ENCODE data around the gene LCN10. TPM values are rescaled to one million over a fixed set of nuclear protein-coding genes. Genes with fewer than 3 reads are reported as not detected.

LCN10 gene
- total RNA-seq, 1 experiment from 2014 or later: not detected

GRCh38 chr9:136765041-136765440 is 22.3 kb upstream of the LCN10 start:
- intact Hi-C loops (cut with micrococcal nuclease): no loop called here
- TF ChIP-seq EZH2phosphoT487 (IDR thresholded peaks at IDR 0.05; ENCODE audit: borderline replicate concordance, low read length) (no peak), CTCF (conservative IDR thresholded peaks at IDR 0.05; ENCODE audit: low read depth, low read length) (no peak), EZH2 (IDR thresholded peaks at IDR 0.05; ENCODE audit: low read length, unreplicated experiment) (no peak)
- no peaks in the 10 kb centered on the region; the same call in 1 of the 2 replicates for H3K27me3 ChIP-seq (ENCODE audit: low read length)
- no peaks in the 10 kb centered on the region for H3K36me3 ChIP-seq (ENCODE audit: low read depth, low read length)
- DNase-seq (no peak), ATAC-seq (no peak)
- POLR2A ChIA-PET (ENCODE audit: unreplicated experiment): no interaction called here
- no TSS peak for BruUV-seq (replicated peaks)
- no peaks in the 10 kb centered on the region for H3K9me2 ChIP-seq (replicated peaks; ENCODE audit: low read length)
- peaks cover 3% of the 10 kb centered on the region; the same call in 1 of the 2 replicates for H3K4me1 ChIP-seq (ENCODE audit: insufficient read depth, low read length)
- H3K4me3 ChIP-seq (ENCODE audit: low read length): no peak overlapping the region
- H4K20me1 ChIP-seq (ENCODE audit: low read length): no peaks in the 10 kb centered on the region
- no peak overlapping the region for H3K9ac ChIP-seq (ENCODE audit: low read length)
- H3F3A ChIP-seq (ENCODE audit: low read length, unreplicated experiment): no peaks in the 10 kb centered on the region
- no peaks in the 10 kb centered on the region for H3K9me3 ChIP-seq (ENCODE audit: low read length)
- no peak overlapping the region for H3K4me2 ChIP-seq (ENCODE audit: low read length)
- CTCF ChIA-PET: no interaction called here
- H3K27ac ChIP-seq (ENCODE audit: low read length): no peak overlapping the region
- no peak overlapping the region for H2AFZ ChIP-seq (ENCODE audit: low read length)
- H3K79me2 ChIP-seq (ENCODE audit: low read length): no peaks in the 10 kb centered on the region

- no peak within 1 kb of the TSS for H2AFZ ChIP-seq (ENCODE audit: low read length)
- ATAC-seq (no peak), DNase-seq (no peak)
- no peaks in the 10 kb centered on the region for H3K9me2 ChIP-seq (replicated peaks; ENCODE audit: low read length)
- H3K4me3 ChIP-seq (ENCODE audit: low read length): no peak within 1 kb of the TSS
- H3K36me3 ChIP-seq (ENCODE audit: low read depth, low read length): no peaks in the 10 kb centered on the region
- no peaks in the 10 kb centered on the region for H3F3A ChIP-seq (ENCODE audit: low read length, unreplicated experiment)
- intact Hi-C loops (cut with micrococcal nuclease): no loop called here
- BruUV-seq (replicated peaks): no TSS peak
- H4K20me1 ChIP-seq (ENCODE audit: low read length): no peaks in the 10 kb centered on the region
- no peak for TF ChIP-seq CTCF (conservative IDR thresholded peaks at IDR 0.05; ENCODE audit: low read depth, low read length)
- no peak for TF ChIP-seq EZH2phosphoT487 (IDR thresholded peaks at IDR 0.05; ENCODE audit: borderline replicate concordance, low read length)
- TF ChIP-seq EZH2 (IDR thresholded peaks at IDR 0.05; ENCODE audit: low read length, unreplicated experiment): no peak
- no peak within 1 kb of the TSS for H3K9ac ChIP-seq (ENCODE audit: low read length)
- no peaks in the 10 kb centered on the region; the same call in 1 of the 2 replicates for H3K27me3 ChIP-seq (ENCODE audit: low read length)
- no peaks in the 10 kb centered on the region for H3K9me3 ChIP-seq (ENCODE audit: low read length)
- CTCF ChIA-PET: no interaction called here
- peaks cover 3% of the 10 kb centered on the region; the same call in 1 of the 2 replicates for H3K4me1 ChIP-seq (ENCODE audit: insufficient read depth, low read length)
- no peak within 1 kb of the TSS for H3K27ac ChIP-seq (ENCODE audit: low read length)
- POLR2A ChIA-PET (ENCODE audit: unreplicated experiment): no interaction called here
- no peak within 1 kb of the TSS for H3K4me2 ChIP-seq (ENCODE audit: low read length)
- H3K79me2 ChIP-seq (ENCODE audit: low read length): no peaks in the 10 kb centered on the region
These were observed 21.7 kb upstream of the LCN10 start, which contains the start of gene LCN15 for GRCh38 chr9:136764301-136764891. Gene LCN15 (minus strand): TSS chr9:136764518. CDS start chr9:136764488, 30 bp downstream.

GRCh38 chr9:136763649-136764035 is 20.9 kb upstream of the LCN10 start:
- Histone ChIP-seq H3K9me2 (replicated peaks; ENCODE audit: low read length) (no peaks in the 10 kb centered on the region), H3K27me3 (ENCODE audit: low read length) (no peaks in the 10 kb centered on the region; the same call in 1 of the 2 replicates), H3F3A (ENCODE audit: low read length, unreplicated experiment) (no peaks in the 10 kb centered on the region), H3K4me2 (ENCODE audit: low read length) (no peak overlapping the region), H3K4me1 (ENCODE audit: insufficient read depth, low read length) (peaks cover 3% of the 10 kb centered on the region; the same call in 1 of the 2 replicates), H3K9me3 (ENCODE audit: low read length) (no peaks in the 10 kb centered on the region), H2AFZ (ENCODE audit: low read length) (no peak overlapping the region), H3K36me3 (ENCODE audit: low read depth, low read length) (no peaks in the 10 kb centered on the region), H4K20me1 (ENCODE audit: low read length) (no peaks in the 10 kb centered on the region), H3K79me2 (ENCODE audit: low read length) (no peaks in the 10 kb centered on the region), H3K27ac (ENCODE audit: low read length) (no peak overlapping the region), H3K4me3 (ENCODE audit: low read length) (no peak overlapping the region), H3K9ac (ENCODE audit: low read length) (no peak overlapping the region)
- CTCF ChIA-PET: no interaction called here
- BruUV-seq (replicated peaks): no TSS peak
- TF ChIP-seq EZH2phosphoT487 (IDR thresholded peaks at IDR 0.05; ENCODE audit: borderline replicate concordance, low read length) (no peak), EZH2 (IDR thresholded peaks at IDR 0.05; ENCODE audit: low read length, unreplicated experiment) (no peak), CTCF (conservative IDR thresholded peaks at IDR 0.05; ENCODE audit: low read depth, low read length) (no peak)
- intact Hi-C loops (cut with micrococcal nuclease): no loop called here
- ATAC-seq (no peak), DNase-seq (no peak)
- POLR2A ChIA-PET (ENCODE audit: unreplicated experiment): no interaction called here

Measured in PC-3 (cell line).